Measurements from ENCODE around the gene IMMP2L.
"Not testable (repeated sequence)": the region's sequence is repeated elsewhere in the genome, so short reads cannot be mapped to it uniquely, and the experiment has no call there.

Gene IMMP2L

GRCh38 chr7:111509288-111509687 is 53.0 kb downstream of the IMMP2L start:
- peaks cover 17% of the 10 kb centered on the region for H3K9me3 Mint-ChIP-seq

DNA sequence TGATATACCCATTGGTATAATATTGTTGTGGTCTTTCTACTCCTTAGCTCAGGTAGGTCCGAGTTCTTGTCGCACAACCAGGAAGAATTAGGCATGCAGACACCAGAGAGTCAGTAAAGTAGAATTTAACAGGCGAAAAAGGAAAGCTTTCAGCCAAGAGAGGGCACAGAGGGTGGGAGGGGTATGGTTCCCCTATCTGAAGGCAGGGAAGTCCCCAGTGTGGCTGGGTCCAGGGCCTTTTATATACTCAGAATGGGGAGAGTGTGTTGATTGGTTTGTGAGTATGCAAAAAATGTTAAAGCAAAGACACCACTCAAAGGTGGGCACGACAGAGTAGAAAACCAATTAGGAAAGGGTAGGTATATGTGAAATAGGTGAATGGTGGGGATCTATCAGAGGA is 53.9 kb downstream of the IMMP2L start:
- H3K27me3 Mint-ChIP-seq (ENCODE audit: low read depth): no peaks in the 10 kb centered on the region
- H3K9me3 Mint-ChIP-seq: peaks cover 17% of the 10 kb centered on the region
- no peaks in the 10 kb centered on the region for H3K4me1 Mint-ChIP-seq
- TF ChIP-seq, protein P1, sequence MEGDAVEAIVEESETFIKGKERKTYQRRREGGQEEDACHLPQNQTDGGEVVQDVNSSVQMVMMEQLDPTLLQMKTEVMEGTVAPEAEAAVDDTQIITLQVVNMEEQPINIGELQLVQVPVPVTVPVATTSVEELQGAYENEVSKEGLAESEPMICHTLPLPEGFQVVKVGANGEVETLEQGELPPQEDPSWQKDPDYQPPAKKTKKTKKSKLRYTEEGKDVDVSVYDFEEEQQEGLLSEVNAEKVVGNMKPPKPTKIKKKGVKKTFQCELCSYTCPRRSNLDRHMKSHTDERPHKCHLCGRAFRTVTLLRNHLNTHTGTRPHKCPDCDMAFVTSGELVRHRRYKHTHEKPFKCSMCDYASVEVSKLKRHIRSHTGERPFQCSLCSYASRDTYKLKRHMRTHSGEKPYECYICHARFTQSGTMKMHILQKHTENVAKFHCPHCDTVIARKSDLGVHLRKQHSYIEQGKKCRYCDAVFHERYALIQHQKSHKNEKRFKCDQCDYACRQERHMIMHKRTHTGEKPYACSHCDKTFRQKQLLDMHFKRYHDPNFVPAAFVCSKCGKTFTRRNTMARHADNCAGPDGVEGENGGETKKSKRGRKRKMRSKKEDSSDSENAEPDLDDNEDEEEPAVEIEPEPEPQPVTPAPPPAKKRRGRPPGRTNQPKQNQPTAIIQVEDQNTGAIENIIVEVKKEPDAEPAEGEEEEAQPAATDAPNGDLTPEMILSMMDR (IDR thresholded peaks at IDR 0.05; ENCODE audit: unreplicated experiment in 3 of 3): no peak
- peaks cover 20% of the 10 kb centered on the region for H3K36me3 Mint-ChIP-seq (ENCODE audit: low read depth)
- peak overlapping the region in 1 of 3 experiments; percentile 30 for H3K27ac Mint-ChIP-seq
- no peak overlapping the region for H3K4me3 Mint-ChIP-seq

More at GRCh38 chr7:111509288-111509687, 53.0 kb downstream of the IMMP2L start:
- TF ChIP-seq, protein P1 (IDR thresholded peaks at IDR 0.05; ENCODE audit: unreplicated experiment in 3 of 3): no peak
- Mint-ChIP-seq H3K36me3 (ENCODE audit: low read depth) (peaks cover 20% of the 10 kb centered on the region), H3K27ac (no peak overlapping the region), H3K4me3 (no peak overlapping the region), H3K4me1 (no peaks in the 10 kb centered on the region), H3K27me3 (ENCODE audit: low read depth) (no peaks in the 10 kb centered on the region)

GRCh38 chr7:111505422-111505821 is 56.9 kb downstream of the IMMP2L start:
- H3K4me3 Mint-ChIP-seq; H3K27ac Mint-ChIP-seq; H3K4me1 Mint-ChIP-seq; H3K27me3 Mint-ChIP-seq (ENCODE audit: low read depth): not testable (repeated sequence)
- H3K9me3 Mint-ChIP-seq: peaks cover 19% of the 10 kb centered on the region
- H3K36me3 Mint-ChIP-seq (ENCODE audit: low read depth): peaks cover 12% of the 10 kb centered on the region

GRCh38 chr7:111501799-111502198 is 60.5 kb downstream of the IMMP2L start:
- not testable (repeated sequence) for H3K4me1 Mint-ChIP-seq; H3K27me3 Mint-ChIP-seq (ENCODE audit: low read depth); H3K4me3 Mint-ChIP-seq; H3K27ac Mint-ChIP-seq
- Mint-ChIP-seq H3K36me3 (ENCODE audit: low read depth) (peaks cover 20% of the 10 kb centered on the region), H3K9me3 (peaks cover 27% of the 10 kb centered on the region)

DNA sequence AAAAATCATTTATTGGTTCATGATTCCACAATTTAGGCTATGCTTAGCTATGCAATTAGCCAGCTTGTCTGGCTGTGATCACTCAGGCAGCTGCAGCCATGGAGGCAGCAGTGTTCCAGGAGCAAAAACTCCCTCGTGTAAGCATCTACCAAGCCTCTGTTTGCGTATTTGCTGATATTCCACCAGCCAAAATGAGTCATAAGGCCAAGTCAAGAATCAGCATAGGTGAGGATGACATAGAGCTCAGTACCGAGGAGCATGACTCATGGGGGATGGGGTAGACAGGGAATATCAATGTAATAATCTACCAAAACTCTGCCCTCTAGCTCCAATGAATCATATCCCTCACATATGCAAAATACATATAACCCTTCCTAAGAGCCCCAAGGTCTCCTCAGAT is 63.3 kb downstream of the IMMP2L start:
- Mint-ChIP-seq H3K9me3 (peaks cover 27% of the 10 kb centered on the region), H3K36me3 (ENCODE audit: low read depth) (peaks cover 20% of the 10 kb centered on the region), H3K27me3 (ENCODE audit: low read depth) (no peaks in the 10 kb centered on the region), H3K4me3 (no peak overlapping the region), H3K4me1 (no peaks in the 10 kb centered on the region), H3K27ac (no peak overlapping the region)
- TF ChIP-seq, protein P1 (IDR thresholded peaks at IDR 0.05; ENCODE audit: unreplicated experiment in 3 of 3): no peak

DNA sequence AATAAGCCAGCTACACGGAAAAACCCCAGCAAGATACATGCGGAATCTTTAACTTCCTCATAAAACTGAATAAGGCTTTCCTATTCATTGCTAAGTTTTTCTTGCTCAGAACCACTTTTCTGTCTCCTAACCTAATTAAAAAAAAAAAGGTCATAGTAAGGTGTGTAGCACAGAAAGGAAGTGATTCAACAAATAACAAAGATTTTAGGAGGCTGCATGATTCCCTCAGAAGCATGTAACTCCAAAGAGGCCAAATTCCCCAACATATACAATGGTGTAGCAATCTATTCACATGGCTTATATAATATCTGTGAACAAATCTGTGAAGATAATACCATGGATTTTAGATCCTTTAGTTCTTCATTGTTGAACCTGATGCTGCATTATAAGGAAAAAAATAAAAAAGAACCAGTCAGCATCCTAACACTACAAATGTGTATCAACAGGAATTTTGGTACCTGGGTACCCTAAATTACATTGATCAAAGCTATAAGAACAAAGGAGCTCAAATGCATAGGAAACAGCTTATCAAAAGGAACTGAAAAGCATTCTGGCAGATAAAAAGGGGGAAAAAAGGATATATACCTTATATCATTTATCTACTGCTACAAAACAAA is 63.8 kb downstream of the IMMP2L start:
- H3K36me3 Mint-ChIP-seq (ENCODE audit: low read depth): peaks cover 20% of the 10 kb centered on the region
- H3K4me1 Mint-ChIP-seq: no peaks in the 10 kb centered on the region
- H3K27ac Mint-ChIP-seq: no peak overlapping the region
- TF ChIP-seq, protein P1 (IDR thresholded peaks at IDR 0.05; ENCODE audit: unreplicated experiment in 3 of 3): no peak
- H3K27me3 Mint-ChIP-seq (ENCODE audit: low read depth): no peaks in the 10 kb centered on the region
- no peak overlapping the region for H3K4me3 Mint-ChIP-seq
- peaks cover 27% of the 10 kb centered on the region for H3K9me3 Mint-ChIP-seq

DNA sequence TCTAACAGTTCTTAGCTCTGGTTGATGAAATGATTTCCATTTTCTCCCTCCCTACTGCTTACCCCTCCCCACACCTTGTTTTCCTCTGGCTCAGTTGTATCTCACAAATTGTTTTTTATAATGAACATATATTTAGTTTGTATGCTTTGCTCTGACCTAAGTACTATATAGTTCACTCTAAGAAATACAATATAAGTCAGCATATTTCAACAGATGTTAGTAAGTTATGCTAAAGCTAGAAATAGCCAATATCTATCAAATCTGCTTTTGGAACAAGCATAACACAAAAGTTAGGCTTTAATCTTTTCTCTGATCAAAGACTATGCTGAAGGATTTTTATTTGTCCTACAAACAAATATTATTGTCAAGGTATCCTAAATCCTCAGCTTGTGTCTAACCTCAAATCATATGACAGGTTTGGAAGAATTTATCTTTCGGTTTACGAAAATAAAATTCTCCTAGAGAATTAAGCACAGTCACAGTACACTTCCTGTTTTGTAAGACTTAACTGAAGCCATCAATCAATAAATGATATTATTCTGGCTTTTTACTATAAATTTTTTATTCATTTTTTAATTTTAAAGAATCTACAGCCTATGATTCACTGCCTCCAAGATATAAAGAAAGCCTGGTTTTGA is 67.0 kb downstream of the IMMP2L start:
- peaks cover 19% of the 10 kb centered on the region for H3K36me3 Mint-ChIP-seq (ENCODE audit: low read depth)
- H3K27ac Mint-ChIP-seq: no peak overlapping the region
- peaks cover 17% of the 10 kb centered on the region for H3K9me3 Mint-ChIP-seq
- H3K4me3 Mint-ChIP-seq: no peak overlapping the region
- TF ChIP-seq, protein P1 (IDR thresholded peaks at IDR 0.05; ENCODE audit: unreplicated experiment in 3 of 3): no peak
- H3K4me1 Mint-ChIP-seq: no peaks in the 10 kb centered on the region
- no peaks in the 10 kb centered on the region for H3K27me3 Mint-ChIP-seq (ENCODE audit: low read depth)
